ENCODE data around the gene EHD3. TPM values are rescaled to one million over a fixed set of nuclear protein-coding genes. Genes with fewer than 3 reads are reported as not detected.

Gene EHD3
- total and polyA plus RNA-seq, 2 of the 8 experiments (the other 6 are each of a cell fraction or from before 2014, with no cell fraction given), result 9.3 to 12.0 TPM

DNA sequence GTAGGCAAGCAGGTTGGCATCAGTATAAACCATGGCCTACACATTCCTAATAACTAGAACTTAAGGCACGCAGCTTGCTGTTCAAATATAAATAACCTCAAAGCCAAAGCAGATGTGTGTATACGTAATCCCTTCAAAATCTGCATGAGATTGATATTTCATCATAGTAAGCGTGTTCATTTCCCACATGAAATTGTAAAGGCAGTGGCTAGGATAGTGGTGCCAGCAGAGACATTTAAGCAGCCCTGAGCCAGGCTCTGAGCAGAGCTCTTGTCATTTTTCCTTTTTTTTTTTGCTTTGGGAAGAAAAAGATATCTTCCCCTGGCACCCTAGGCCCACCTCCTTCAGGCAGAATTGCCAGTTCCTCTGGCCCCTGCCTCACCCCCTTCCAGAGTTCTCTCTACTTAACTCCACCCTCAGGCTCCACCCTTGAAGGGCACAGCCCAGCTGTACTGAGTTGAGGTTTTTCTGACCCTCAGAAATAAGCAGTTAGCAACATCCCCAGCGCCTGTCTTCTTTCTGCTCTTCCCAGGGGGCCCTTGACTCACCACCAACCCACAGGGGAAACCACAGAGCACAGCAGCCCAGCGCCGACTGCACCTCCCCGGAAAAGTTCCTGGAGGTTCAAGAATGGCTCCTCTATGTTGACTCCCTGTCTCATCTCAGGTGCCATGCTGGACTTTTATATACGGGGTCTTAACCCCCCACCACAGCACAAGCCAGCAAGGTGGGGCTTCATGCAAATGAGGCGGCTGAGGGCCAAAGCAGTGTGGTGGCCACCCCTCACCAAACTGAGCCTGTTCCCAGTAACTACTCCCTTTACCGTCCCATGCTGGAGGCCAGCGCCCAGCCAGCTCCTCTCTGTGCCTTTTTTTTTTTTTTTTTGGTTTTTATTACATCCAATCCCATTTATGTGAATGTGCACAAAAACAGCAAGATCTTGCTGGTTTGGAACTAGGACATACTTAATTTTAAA, 84.7 kb downstream of the EHD3 start:
- Histone ChIP-seq H3K36me3 (ENCODE audit: control insufficient read depth in 2 of 4, insufficient read depth in 4 of 4, low read length in 3 of 4) (no peaks in the 10 kb centered on the region), H2AFZ (ENCODE audit: low read length) (no peak overlapping the region), H4K20me1 (replicated peaks in 1 of 2; ENCODE audit: control insufficient read depth in 1 of 2, insufficient read depth in 2 of 2, low read length in 2 of 2) (no peaks in the 10 kb centered on the region), H3K14ac (ENCODE audit: insufficient read length) (no peak overlapping the region), H2BK5ac (ENCODE audit: low read depth, low read length) (no peak overlapping the region), H2BK120ac (replicated peaks; ENCODE audit: low read depth, low read length) (no peak overlapping the region), H3K56ac (replicated peaks; ENCODE audit: insufficient read length, low read depth, low read length) (no peak overlapping the region), H3K4me2 (ENCODE audit: insufficient read depth in 1 of 2, low read depth in 2 of 2, low read length in 2 of 2) (no peak overlapping the region; a peak in 1 of 4 replicates), H3K4ac (replicated peaks; ENCODE audit: insufficient read length, low read depth, low read length) (no peak overlapping the region), H3K4me3 (ENCODE audit: extremely low read depth in 1 of 4, insufficient read depth in 2 of 4, low read depth in 3 of 4, low read length in 4 of 4) (no peak overlapping the region), H2BK15ac (ENCODE audit: low read length) (no peak overlapping the region), H3K79me2 (ENCODE audit: control insufficient read depth in 1 of 2, insufficient read depth in 2 of 2, low read length in 2 of 2) (no peaks in the 10 kb centered on the region), H3K27me3 (replicated peaks in 1 of 4; ENCODE audit: control insufficient read depth in 3 of 4, extremely low read depth in 1 of 4, insufficient read depth in 3 of 4, low read length in 3 of 4) (no peaks in the 10 kb centered on the region), H2BK20ac (ENCODE audit: low read length) (no peak overlapping the region), H3K18ac (ENCODE audit: extremely low read depth, low read length) (no peak overlapping the region), H3K27ac (ENCODE audit: low read depth, low read length) (no peak overlapping the region), H3K23me2 (ENCODE audit: low read depth, low read length) (no peaks in the 10 kb centered on the region), H4K8ac (ENCODE audit: extremely low read depth, insufficient read depth, low read length) (no peak overlapping the region), H3K79me1 (ENCODE audit: low read depth, low read length) (no peaks in the 10 kb centered on the region; the same call in 1 of the 2 replicates), H4K91ac (replicated peaks; ENCODE audit: insufficient read length, low read length) (no peak overlapping the region), H2BK12ac (ENCODE audit: low read depth, low read length) (no peak overlapping the region), H2AK5ac (ENCODE audit: low read depth, low read length) (no peak overlapping the region), H3K9me3 (ENCODE audit: insufficient read depth in 2 of 2, low read depth in 1 of 2, low read length in 1 of 2) (no peaks in the 10 kb centered on the region), H3K23ac (ENCODE audit: insufficient read length) (no peak overlapping the region), H4K5ac (ENCODE audit: insufficient read length, low read depth, low read length) (no peak overlapping the region), H3K4me1 (replicated peaks in 1 of 4; ENCODE audit: control insufficient read depth in 3 of 4, insufficient read depth in 4 of 4, low read length in 3 of 4) (peaks cover 0 to 5% (median under 1%) of the 10 kb centered on the region in 4 experiments; a peak in 2 of 7 replicates), H3K9ac (replicated peaks in 1 of 4; ENCODE audit: extremely low read depth in 1 of 4, low read depth in 3 of 4, low read length in 3 of 4) (no peak overlapping the region)
- 83% methylated on average over 11 of the region's 11 CpGs; no CpG with 5 or more reads in 1 of the 2 experiments for WGBS, 2 experiments (ENCODE audit: extremely low coverage in 1 of 2, insufficient coverage in 1 of 2, insufficient read length in 1 of 2, insufficient replicate concordance in 2 of 2, low coverage in 1 of 2, low lambda C conversion rate in 2 of 2, missing lambda C conversion rate in 1 of 2)
- ChIA-PET POLR2A (ENCODE audit: partially characterized antibody) (interaction anchor here (1.1 kb wide), 1 partner anchor 1087 kb away, joined by 3 read pairs; no protein-coding TSS in a partner anchor), CTCF (ENCODE audit: partially characterized antibody) (interaction anchor here (0.6 to 9.4 kb wide), 4 partner anchors 13 to 1092 kb away, joined by 3 to 64 read pairs (median 3); no protein-coding TSS in a partner anchor)
- FAIRE-seq (no peak), DNase-seq (ENCODE audit: low read depth in 1 of 2, low spot score in 2 of 2) (no peak)
- no peak for TF ChIP-seq EZH2 (IDR thresholded peaks at IDR 0.05; ENCODE audit: low read depth, low read length, severe bottlenecking)
- no peak for TF ChIP-seq NRF1 (IDR thresholded peaks at IDR 0.05; ENCODE audit: low read depth, low read length)
- no peak for TF ChIP-seq YY1 (IDR thresholded peaks at IDR 0.05; ENCODE audit: low read depth, low read length)
- no peak for TF ChIP-seq SP4 (IDR thresholded peaks at IDR 0.05; ENCODE audit: low read length)
- no peak for TF ChIP-seq KDM4A (IDR thresholded peaks at IDR 0.05; ENCODE audit: low read depth, low read length, severe bottlenecking)
- TF ChIP-seq TCF12 (IDR thresholded peaks at IDR 0.05; ENCODE audit: low read depth, low read length), result no peak
- TF ChIP-seq, protein P1, sequence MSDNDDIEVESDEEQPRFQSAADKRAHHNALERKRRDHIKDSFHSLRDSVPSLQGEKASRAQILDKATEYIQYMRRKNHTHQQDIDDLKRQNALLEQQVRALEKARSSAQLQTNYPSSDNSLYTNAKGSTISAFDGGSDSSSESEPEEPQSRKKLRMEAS (IDR thresholded peaks at IDR 0.05), result no peak
- TF ChIP-seq RNF2 (IDR thresholded peaks at IDR 0.05; ENCODE audit: borderline replicate concordance, low read depth, low read length, missing control alignments, poor library complexity, severe bottlenecking), result no peak
- no peak for TF ChIP-seq SUZ12 (IDR thresholded peaks at IDR 0.05; ENCODE audit: low read length)
- no peak for TF ChIP-seq SIN3A (conservative IDR thresholded peaks at IDR 0.05 in 1 of 2, IDR thresholded peaks at IDR 0.05 in 1 of 2; ENCODE audit: low read depth in 1 of 2, low read length in 2 of 2)
- no peak for TF ChIP-seq TAF1 (IDR thresholded peaks at IDR 0.05; ENCODE audit: low read depth, low read length)

All from H1 (cell line).